CD4-positive, alpha-beta T cell treated with Interleukin-12 subunit alpha and Interleukin-12 subunit beta, for 1 hour (primary cell): ENCODE data around the gene MEG3.

Experiments used
- DNase-seq: peaks from one replicate; pipeline ENCODE4 v3.0.0-alpha.2; 2020

The MEG3 gene

DNA sequence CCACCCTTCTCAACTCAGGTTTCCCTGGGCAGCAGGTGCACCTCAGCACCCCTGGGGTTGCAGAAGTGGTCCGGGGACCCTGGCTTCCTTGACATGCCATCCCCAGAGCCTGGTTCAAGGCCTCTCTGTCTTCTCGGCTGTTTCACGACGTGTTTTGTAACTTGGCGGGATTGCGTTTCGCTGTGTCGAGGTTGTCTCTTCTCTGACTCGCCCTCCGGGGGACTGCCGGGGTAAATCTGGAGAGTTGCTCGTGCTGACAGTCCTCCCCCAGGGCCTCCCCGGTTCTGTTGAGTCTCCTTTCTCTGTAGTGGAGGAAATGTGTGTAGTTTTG, 25.6 kb downstream of the MEG3 start:
- DNase-seq = no peak

GRCh38 chr14:100851946-100852620, 26.2 kb downstream of the MEG3 start:
- DNase-seq = no peak

DNA sequence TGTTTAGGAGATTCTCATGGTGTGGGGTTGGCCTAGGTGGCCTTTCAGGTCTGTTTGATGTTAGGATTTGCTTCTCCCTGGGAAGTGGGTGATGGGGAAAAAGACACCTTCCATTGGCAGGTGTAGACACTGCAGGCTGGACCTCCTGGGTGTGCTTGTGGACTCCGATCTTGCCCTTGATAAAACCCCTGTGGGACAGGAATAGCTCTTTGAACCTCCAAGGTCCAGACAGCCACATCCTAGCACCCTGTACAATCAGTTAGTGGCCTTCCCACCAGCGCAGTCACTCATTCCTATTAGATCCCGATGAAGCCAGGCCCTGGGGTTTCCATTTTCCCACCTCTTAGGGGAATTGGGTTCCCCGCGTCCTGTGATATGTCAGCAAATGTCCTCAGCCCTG, 28.5 kb downstream of the MEG3 start:
- DNase-seq = no peak

- DNase-seq = no peak
These were observed 29.5 kb downstream of the MEG3 start for GRCh38 chr14:100855256-100855930.

- no peak for DNase-seq
These were observed 30.4 kb downstream of the MEG3 start for GRCh38 chr14:100856056-100856950.

GRCh38 chr14:100857233-100857922, 31.5 kb downstream of the MEG3 start:
- DNase-seq = no peak

DNA sequence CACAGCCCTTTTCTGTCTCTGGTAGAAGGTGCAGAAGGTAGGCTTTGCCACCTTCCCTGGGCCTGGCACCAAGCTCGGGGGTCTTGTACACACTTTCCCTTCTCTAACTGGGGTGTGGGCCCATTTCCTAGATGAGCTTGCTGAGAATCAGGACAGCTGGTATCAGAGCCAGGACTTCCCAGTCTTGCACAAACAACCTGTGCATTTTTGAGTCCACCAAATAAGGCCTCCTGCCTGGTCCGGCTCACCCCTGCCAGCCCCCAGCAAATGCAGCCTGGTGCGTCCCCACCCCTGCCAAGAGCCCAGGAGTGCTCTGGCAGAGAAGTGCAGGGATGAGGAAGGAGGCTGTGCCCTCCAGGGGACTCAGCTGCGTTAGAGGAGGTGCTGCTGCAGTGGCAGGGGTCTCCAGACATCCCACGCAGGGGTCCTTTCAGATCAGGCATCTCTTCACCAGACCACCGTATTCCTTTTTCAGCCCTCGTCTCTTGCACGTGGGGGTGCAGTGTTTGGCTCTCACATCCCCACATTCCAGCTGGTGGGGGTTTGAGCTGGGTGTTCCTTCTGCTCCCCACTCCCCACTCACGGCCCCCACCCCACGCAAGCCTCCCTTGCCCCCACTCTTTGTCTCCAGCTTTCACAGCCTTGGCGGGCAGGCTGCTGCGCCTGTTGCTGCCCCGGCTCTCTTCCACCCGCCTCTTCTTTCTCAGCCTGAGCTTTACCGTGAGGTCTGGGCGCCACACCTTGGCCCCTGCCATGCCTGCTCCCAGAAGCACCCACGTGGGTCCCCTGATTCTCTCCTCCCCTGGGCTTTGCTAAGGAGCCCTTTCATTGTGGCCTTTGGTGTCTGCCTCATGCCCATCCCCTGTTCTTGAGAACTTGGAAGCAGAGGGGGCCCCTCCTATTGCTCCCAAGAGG, 32.3 kb downstream of the MEG3 start:
- DNase-seq = no peak

DNA sequence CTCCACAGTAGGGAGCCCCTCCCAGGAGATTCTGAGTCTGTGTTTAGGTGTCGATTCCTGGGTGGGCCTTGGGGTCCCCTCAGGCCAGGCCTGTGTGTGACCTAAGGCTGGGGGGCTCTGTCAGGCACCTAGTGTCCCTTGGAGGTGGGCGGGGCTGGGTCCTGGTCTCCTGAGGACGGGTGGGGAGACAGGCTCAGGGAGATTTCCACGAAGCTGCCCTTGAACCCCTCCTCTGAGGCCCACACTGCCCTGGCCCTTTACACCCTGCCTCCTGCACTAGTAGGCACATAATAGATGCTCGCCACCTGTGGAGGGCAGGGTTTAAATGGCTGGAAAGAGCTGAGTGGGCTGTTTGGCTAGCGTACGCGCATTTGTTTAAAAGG, 32.9 kb downstream of the MEG3 start:
- no peak for DNase-seq

DNA sequence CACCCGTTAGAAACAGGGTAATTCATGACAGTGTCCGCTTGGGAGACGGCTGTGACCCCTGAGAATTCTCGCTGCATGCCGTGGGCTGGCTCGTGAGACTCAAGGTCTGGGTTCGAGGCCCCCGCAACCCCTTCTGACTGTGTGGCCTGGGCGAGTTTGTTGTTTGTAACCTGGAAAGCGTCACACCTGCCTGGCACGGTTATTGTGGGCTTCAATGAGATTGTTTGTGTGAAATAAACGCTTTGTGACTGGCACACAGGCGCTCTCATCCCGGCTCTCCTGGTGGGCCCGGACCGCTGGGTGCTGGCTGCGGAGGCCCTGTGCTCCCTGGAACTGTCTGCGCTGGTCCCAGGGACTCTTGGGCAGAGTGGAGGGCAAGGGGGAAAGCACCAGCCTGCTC, 33.9 kb downstream of the MEG3 start:
- DNase-seq = no peak

DNA sequence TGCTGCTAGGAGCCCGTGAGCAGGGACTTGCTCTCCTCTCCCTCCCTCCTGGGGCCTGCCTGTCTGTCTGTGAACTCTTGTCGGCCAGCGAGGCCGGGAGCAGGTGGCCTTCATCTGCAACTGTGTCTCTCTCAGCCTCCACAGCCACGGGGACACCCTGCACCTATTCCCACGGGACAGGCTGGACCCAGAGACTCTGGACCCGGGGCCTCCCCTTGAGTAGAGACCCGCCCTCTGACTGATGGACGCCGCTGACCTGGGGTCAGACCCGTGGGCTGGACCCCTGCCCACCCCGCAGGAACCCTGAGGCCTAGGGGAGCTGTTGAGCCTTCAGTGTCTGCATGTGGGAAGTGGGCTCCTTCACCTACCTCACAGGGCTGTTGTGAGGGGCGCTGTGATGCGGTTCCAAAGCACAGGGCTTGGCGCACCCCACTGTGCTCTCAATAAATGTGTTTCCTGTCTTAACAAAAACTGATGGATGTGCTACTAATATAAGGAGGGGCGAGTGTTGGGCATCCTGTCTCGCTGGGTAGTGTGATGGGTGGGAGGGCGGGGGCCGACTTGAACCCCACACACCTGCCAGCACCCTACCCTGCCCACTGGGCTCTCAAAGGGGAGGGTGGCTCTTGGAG, 34.8 kb downstream of the MEG3 start:
- DNase-seq = no peak

GRCh38 chr14:100861188-100861936, 35.4 kb downstream of the MEG3 start:
- no peak for DNase-seq

DNA sequence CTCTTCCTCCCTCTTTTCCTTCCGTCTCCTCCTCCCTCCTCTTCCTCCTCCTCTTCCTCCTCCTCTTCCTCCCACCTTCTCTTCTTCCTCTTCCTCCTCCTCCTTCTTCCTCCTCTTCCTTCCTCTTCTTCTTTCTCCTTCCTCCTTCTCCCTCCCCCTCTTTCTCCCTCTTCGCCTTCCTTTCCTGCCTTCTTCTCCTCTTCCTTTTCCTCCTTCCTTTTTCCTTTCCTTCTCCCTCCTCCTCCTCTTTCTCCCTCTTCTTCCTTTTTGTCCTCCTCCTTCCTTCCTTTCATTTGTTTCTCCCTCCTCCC, 36.0 kb downstream of the MEG3 start:
- DNase-seq = no peak

GRCh38 chr14:100862277-100862676, 36.4 kb downstream of the MEG3 start:
- DNase-seq = no peak

DNA sequence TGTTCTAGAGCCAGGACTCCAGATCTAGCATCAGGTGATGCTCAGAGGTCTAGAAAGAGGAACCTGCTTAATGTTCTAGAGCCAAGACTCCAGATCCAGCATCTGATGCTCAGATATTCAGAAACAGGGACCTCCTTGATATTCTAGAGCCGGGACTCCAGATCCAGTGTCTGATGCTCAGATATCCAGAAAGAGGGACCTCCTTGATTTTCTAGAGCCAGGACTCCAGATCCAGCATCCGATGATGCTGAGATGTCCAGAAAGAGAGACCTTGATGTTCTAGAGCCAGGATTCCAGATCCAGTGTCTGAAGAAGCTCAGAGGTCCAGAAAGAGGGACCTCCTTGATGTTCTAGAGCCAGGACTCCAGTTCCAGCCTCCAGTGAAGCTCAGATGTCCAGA, 36.9 kb downstream of the MEG3 start:
- DNase-seq = no peak

- DNase-seq = no peak
These were observed 38.3 kb downstream of the MEG3 start for GRCh38 chr14:100864206-100864605.

- no peak for DNase-seq
These were observed 39.2 kb downstream of the MEG3 start for GRCh38 chr14:100864960-100865681.

DNA sequence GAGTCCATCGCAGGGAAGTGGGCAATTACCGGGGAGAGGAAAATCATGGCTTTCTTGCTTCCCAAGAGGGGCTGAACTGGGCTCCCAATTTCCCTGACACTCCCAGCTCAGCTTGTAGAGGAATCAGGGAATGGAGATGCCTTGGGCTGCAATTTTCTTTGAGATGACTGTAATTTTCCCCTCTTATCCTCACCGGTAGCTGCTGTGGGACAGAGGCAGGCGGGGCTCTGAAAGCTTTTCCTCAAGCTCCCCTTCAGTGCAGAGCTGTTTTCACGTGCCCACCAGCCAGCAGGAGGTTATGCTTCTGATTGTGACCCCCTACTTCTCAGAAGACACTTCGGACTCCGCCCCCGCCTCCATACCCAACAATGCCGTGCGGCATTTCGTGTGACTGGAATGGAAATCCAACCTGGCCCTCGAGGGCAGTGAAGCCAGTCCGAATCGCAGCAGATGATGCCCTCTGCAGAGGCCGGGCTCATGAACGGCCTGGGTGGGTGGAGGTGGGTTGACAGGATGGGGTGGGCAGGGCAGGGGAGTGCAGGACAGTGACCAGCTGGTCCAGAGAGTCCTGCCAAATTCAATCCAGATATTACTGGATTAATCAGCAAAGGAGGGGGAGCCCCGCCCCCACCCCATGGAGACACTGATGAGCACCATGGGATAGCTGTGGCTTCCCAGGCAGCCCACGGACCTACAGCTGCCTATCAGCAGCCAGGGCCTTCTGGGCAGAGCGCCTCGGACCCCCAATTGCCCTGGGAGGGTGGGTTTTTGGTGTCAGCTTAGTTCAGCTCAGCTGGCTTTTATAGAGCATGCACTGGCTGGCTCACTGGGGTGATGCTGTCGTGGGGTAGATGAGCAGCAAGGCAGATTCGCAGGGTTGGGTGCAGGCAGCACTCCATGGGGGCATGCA, 40.0 kb downstream of the MEG3 start:
- DNase-seq = no peak

DNA sequence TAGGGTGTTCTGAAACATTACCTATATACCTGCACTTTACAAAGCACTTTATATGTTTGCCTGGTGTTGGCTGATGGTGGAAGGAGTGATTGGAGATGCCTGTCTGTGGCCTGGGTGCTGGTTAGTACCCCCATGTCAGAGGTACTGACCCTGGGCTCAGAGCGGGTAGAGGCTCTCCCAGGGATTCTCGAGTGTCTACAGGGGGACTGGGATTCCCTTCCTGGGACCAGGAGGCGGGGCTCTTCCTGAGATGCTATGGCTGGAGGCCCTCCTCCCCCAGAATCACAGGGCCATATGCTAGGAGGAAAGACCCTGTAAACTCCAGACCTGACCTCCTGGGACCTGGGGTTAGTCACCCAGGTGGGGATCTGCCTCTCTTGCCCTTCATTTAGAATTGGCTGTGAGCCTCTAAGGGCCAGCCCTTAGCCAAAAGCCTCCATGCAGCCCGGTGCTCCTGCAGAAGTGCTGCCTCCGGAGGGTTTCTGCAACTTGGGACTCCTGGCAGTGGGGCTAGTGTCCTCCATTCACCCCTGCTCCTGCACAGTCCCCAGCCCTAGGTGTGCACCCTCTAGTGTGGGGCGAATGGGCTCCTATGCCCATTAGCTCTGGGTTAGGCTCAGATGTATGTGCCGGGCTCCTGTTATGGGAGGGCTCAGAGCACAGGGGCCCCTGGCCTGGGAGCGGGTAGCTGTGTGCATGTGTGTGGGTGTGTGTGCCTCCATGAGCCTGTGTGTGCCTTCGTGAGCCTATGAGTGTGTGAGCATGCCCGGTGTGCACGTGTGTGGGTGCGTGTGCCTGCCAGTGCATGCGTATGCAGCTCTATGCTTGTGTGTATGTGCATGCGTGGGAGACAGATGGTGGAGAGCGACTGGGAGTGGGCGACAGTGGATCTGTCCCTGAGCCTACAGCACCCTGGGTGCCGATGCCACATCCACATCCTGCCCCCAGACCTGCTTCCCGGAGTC, 41.0 kb downstream of the MEG3 start:
- no peak for DNase-seq
